IMR-90 (cell line): ENCODE results near the gene STARD13. TPM values are rescaled to one million over a fixed set of nuclear protein-coding genes. Genes with fewer than 3 reads are reported as not detected.

Source experiments
- ATAC-seq: fragments of 200-7000 bp; cut with Tn5 transposase; 2 replicates; pipeline ENCODE4 v1.9.1; 2020; ENCODE audit warnings: low read depth, mild to moderate bottlenecking, moderate library complexity
- BruUV-seq: library from RNA; stranded (reverse); fragments of 400-500 nt; replicated peaks from 2 replicates; lab custom pipeline; 2021; lab: Mats Ljungman, UMichigan
- CTCF ChIA-PET: fragments of 300-600 bp; formaldehyde crosslinking; extraction: SDS; loops from one replicate; lab custom pipeline; 2021; ENCODE audit warnings: antibody characterized with exemption; lab: Yijun Ruan, JAX
- POLR2A ChIA-PET: fragments of 300-600 bp; sonication (Branson Sonifier 250); formaldehyde crosslinking; loops from one replicate; lab custom pipeline; 2022; ENCODE audit warnings: antibody characterized with exemption; ENCODE audit not compliant: unreplicated experiment; lab: Charles Lee
- DNase-seq: peaks from one replicate; pipeline ENCODE4 v3.0.0; 2013
- H2AFZ ChIP-seq: replicated peaks from 2 replicates; pipeline ENCODE3; 2013; ENCODE audit warnings: low read length, mild to moderate bottlenecking; ENCODE audit not compliant: poor library complexity
- H2AK5ac ChIP-seq: 2 replicates; pipeline ENCODE4 v1.6.1; 2013; ENCODE audit warnings: low read depth, low read length, inconsistent platforms
- H2AK9ac ChIP-seq: replicated peaks from 2 replicates; pipeline ENCODE3; 2013; ENCODE audit warnings: mild to moderate bottlenecking, low read depth, low read length, moderate library complexity; ENCODE audit not compliant: poor library complexity
- H2BK120ac ChIP-seq: 2 replicates; pipeline ENCODE4 v1.6.1; 2013; ENCODE audit warnings: low read depth, low read length, inconsistent platforms
- H2BK15ac ChIP-seq: 3 replicates; pipeline ENCODE4 v1.6.1; 2013; ENCODE audit warnings: low read depth, low read length, inconsistent platforms
- H2BK20ac ChIP-seq: 2 replicates; pipeline ENCODE4 v1.6.1; 2013; ENCODE audit warnings: low read depth, mild to moderate bottlenecking, inconsistent platforms, low read length, moderate library complexity
- H2BK5ac ChIP-seq: 2 replicates; pipeline ENCODE4 v1.6.1; 2013; ENCODE audit warnings: mild to moderate bottlenecking, low read depth, low read length, inconsistent platforms; ENCODE audit not compliant: poor library complexity, severe bottlenecking
- H3K14ac ChIP-seq: replicated peaks from 2 replicates; pipeline ENCODE4 v1.6.1; 2013; ENCODE audit warnings: low read depth, low read length, inconsistent platforms
- H3K18ac ChIP-seq: 2 replicates; pipeline ENCODE4 v1.6.1; 2013; ENCODE audit warnings: low read depth, low read length, control low read depth
- H3K23ac ChIP-seq: 2 replicates; pipeline ENCODE4 v1.6.1; 2013; ENCODE audit warnings: low read depth, low read length, inconsistent platforms
- H3K27ac ChIP-seq: 2 replicates; pipeline ENCODE4 v1.5.1; 2013; ENCODE audit warnings: mild to moderate bottlenecking, control low read depth, low read length; ENCODE audit not compliant: insufficient read depth
- H3K27me3 ChIP-seq: 2 replicates; pipeline ENCODE4 v1.6.1; 2013; ENCODE audit warnings: low read length; ENCODE audit not compliant: control insufficient read depth, insufficient read depth
- H3K36me3 ChIP-seq: 2 replicates; pipeline ENCODE4 v1.6.1; 2013; ENCODE audit warnings: low read length, mixed read lengths; ENCODE audit not compliant: control insufficient read depth, insufficient read depth
- H3K4ac ChIP-seq: 2 replicates; pipeline ENCODE4 v1.6.1; 2013; ENCODE audit warnings: low read depth, low read length, inconsistent platforms
- H3K4me1 ChIP-seq: 2 replicates; pipeline ENCODE4 v1.6.1; 2013; ENCODE audit warnings: low read length, mixed read lengths; ENCODE audit not compliant: control insufficient read depth, insufficient read depth
- H3K4me2 ChIP-seq: 2 replicates; pipeline ENCODE4 v1.6.1; 2013; ENCODE audit warnings: low read depth, mild to moderate bottlenecking, control low read depth, low read length, moderate library complexity
- H3K4me3 ChIP-seq: 2 replicates; pipeline ENCODE4 v1.5.1; 2013; ENCODE audit warnings: low read depth, mild to moderate bottlenecking, control low read depth, low read length, moderate library complexity; ENCODE audit not compliant: insufficient read depth
- H3K56ac ChIP-seq: 2 replicates; pipeline ENCODE4 v1.6.1; 2013; ENCODE audit warnings: low read length, inconsistent platforms; ENCODE audit not compliant: insufficient read depth; ENCODE audit errors: extremely low read depth
- H3K79me1 ChIP-seq, 2 experiments: 2 replicates each; pipeline ENCODE4 v1.6.1; 2013; ENCODE audit warnings: low read length in 2 of 2, inconsistent platforms in 1 of 2, low read depth in 1 of 2
- H3K9ac ChIP-seq: 2 replicates; pipeline ENCODE4 v1.6.1; 2013; ENCODE audit warnings: low read depth, low read length, control low read depth
- H3K9me1 ChIP-seq: 2 replicates; pipeline ENCODE4 v1.6.1; 2013; ENCODE audit warnings: low read length, inconsistent platforms; ENCODE audit not compliant: insufficient read depth
- H3K9me3 ChIP-seq: 2 replicates; pipeline ENCODE4 v1.6.1; 2013; ENCODE audit warnings: low read length; ENCODE audit not compliant: control insufficient read depth, insufficient read depth
- H4K20me1 ChIP-seq: 2 replicates; pipeline ENCODE4 v1.6.1; 2013; ENCODE audit warnings: low read length, inconsistent platforms; ENCODE audit not compliant: insufficient read depth
- H4K5ac ChIP-seq: 2 replicates; pipeline ENCODE4 v1.6.1; 2013; ENCODE audit warnings: mild to moderate bottlenecking, low read depth, low read length, control low read depth
- H4K8ac ChIP-seq, 2 experiments: 2 replicates each; pipeline ENCODE4 v1.6.1; 2013; ENCODE audit warnings: low read depth in 2 of 2, low read length in 2 of 2, control low read depth in 1 of 2, inconsistent platforms in 1 of 2
- H4K91ac ChIP-seq: 2 replicates; pipeline ENCODE4 v1.6.1; 2013; ENCODE audit warnings: low read depth, low read length, inconsistent platforms; ENCODE audit not compliant: insufficient read depth
- BHLHE40 ChIP-seq: fragments of 150-350 bp; IDR thresholded peaks from 2 replicates; pipeline ENCODE4 v1.6.1; 2016; ENCODE audit warnings: mild to moderate bottlenecking, low read depth, low read length
- MAFK ChIP-seq: IDR thresholded peaks from 2 replicates; pipeline ENCODE4 v1.6.1; 2012; ENCODE audit warnings: low read depth, low read length, improper control_type of control experiment
- WGBS, 2 experiments: methylation state at CpG; one replicate each; pipeline versions ENCODE4 v1.1.5 to v1.1.7; 2013; ENCODE audit warnings: missing lambda C conversion rate in 2 of 2; ENCODE audit not compliant: insufficient read length in 1 of 2; ENCODE audit errors: extremely low coverage in 2 of 2; 5-methylcytosine and 5-hydroxymethylcytosine counted together
- dilution Hi-C: fragments of 300-500 bp; cut with HindIII; formaldehyde crosslinking; loops from one replicate; pipeline ENCODE4 v1.14.3; 2018; ENCODE audit warnings: low sequenced_read_pairs; ENCODE audit not compliant: unreplicated experiment
- in situ Hi-C: fragments of 300-500 bp; cut with MboI; formaldehyde crosslinking; loops from 3 replicates; pipeline ENCODE4 v1.14.3; 2019; ENCODE audit warnings: low sequenced_read_pairs, inconsistent platforms, mixed read lengths
- intact Hi-C: fragments of 100-400 bp; cut with micrococcal nuclease; formaldehyde crosslinking; loops from 2 replicates; pipeline ENCODE4 v1.10.0; 2022
- polyA plus RNA-seq, 3 experiments: library from polyadenylated mRNA; depleted of rRNA; stranded (reverse); fragments of >200 nt; gene quantifications; 2 replicates each; pipeline ENCODE4 v1.2.3, GENCODE V29; 2012; ENCODE audit warnings: low replicate concordance in 1 of 3
- total RNA-seq: library from RNA; depleted of rRNA; stranded (reverse); fragments of >200 nt; gene quantifications from 2 replicates; pipeline ENCODE4 v1.2.3, GENCODE V29; 2012

The STARD13 gene
- total and polyA plus RNA-seq, 2 of the 4 experiments (the other 2 are of a cell fraction) = 23.6 to 46.6 TPM

DNA sequence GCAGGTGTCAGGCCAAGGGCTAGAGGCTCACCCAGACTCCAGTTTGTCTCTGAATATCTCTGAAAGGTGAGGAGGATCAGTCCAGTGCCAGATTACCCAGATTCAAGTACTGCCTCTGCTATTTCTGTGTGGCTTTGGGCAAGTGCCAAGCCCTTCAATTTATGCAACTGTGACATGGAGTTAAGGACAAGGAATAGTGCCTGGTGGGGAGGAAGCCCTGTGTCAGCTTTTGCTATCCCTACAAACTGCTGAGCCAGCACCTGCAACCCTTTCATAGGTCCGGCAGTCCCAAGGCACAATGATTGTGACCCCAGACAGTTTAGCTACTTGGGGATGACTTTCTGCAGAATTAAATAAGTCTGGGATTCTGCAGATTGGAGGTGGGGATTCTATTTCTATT is 146.4 kb downstream of the STARD13 start:
- no peak overlapping the region for H3K4me3 ChIP-seq
- no peak overlapping the region for H2AK9ac ChIP-seq
- no peak overlapping the region for H4K91ac ChIP-seq
- H3K9me3 ChIP-seq = no peaks in the 10 kb centered on the region; the same call in 1 of the 2 replicates
- H2BK15ac ChIP-seq = no peak overlapping the region
- H3K4me1 ChIP-seq = peaks cover 3% of the 10 kb centered on the region; the same call in 1 of the 2 replicates
- H2BK120ac ChIP-seq = no peak overlapping the region
- H4K20me1 ChIP-seq = 0 out of 2 replicates have a peak, but pooled peaks cover 4% of the 10 kb centered on the region
- no peak overlapping the region for H3K4ac ChIP-seq
- BruUV-seq = no TSS peak
- H4K8ac ChIP-seq = no peak overlapping the region
- H3K56ac ChIP-seq = no peak overlapping the region
- H3K18ac ChIP-seq = no peak overlapping the region
- peaks cover 50 to 81% of the 10 kb centered on the region in 2 experiments for H3K79me1 ChIP-seq
- CTCF ChIA-PET = no interaction called here
- WGBS, 2 experiments = no CpG with 5 or more reads among the region's 1 CpG
- in situ Hi-C loops (no loop called here), intact Hi-C loops (no loop called here), dilution Hi-C loops (no loop called here)
- H3K23ac ChIP-seq = no peak overlapping the region
- no peak overlapping the region for H2BK20ac ChIP-seq
- DNase-seq = no peak
- H3K4me2 ChIP-seq = no peak overlapping the region
- no peak overlapping the region for H3K14ac ChIP-seq
- H3K27me3 ChIP-seq = no peaks in the 10 kb centered on the region
- POLR2A ChIA-PET = interaction anchor here (0.6 kb wide), 1 partner anchor 1572 kb away, joined by 5 read pairs; no protein-coding TSS in a partner anchor
- no peak overlapping the region for H3K9ac ChIP-seq
- H3K9me1 ChIP-seq = peaks cover under 1% of the 10 kb centered on the region; the same call in 1 of the 2 replicates
- peaks cover 47% of the 10 kb centered on the region for H3K36me3 ChIP-seq
- no peak overlapping the region for H2BK5ac ChIP-seq
- no peak overlapping the region for H2AFZ ChIP-seq
- H4K5ac ChIP-seq = no peak overlapping the region
- no peak overlapping the region for H2AK5ac ChIP-seq
- ATAC-seq = no peak
- no peak for TF ChIP-seq BHLHE40
- TF ChIP-seq MAFK = peak; percentile 72
- H3K27ac ChIP-seq = no peak overlapping the region
